Activated naive CD4-positive, alpha-beta T cell treated with anti-CD3 and anti-CD28 coated beads for 36 hours (primary cell): ENCODE measurements around the gene ARAP2. TPM values are rescaled to one million over a fixed set of nuclear protein-coding genes. Genes with fewer than 3 reads are reported as not detected.
A peak's percentile ranks its signal among the peaks of the same experiment; 100 is the strongest.

Experiments used
- CTCF ChIA-PET: fragments of 350-600 bp; sonication (Branson Sonifier 250); formaldehyde crosslinking; loops from one replicate; lab custom pipeline; 2021; ENCODE audit warnings: antibody characterized with exemption; lab: Charles Lee
- DNase-seq: peaks from one replicate; pipeline ENCODE4 v3.0.0-alpha.2; 2020
- H3K27ac Mint-ChIP-seq: one replicate; pipeline ENCODE4 v1.8.0; 2021; ENCODE audit warnings: mild to moderate bottlenecking, mixed read lengths
- H3K27me3 Mint-ChIP-seq: one replicate; pipeline ENCODE4 v1.8.0; 2021; ENCODE audit warnings: low read depth, mixed read lengths
- H3K36me3 Mint-ChIP-seq: one replicate; pipeline ENCODE4 v1.8.0; 2021; ENCODE audit warnings: low read depth, mixed read lengths
- H3K4me1 Mint-ChIP-seq: one replicate; pipeline ENCODE4 v1.8.0; 2021; ENCODE audit warnings: low read depth, mixed read lengths
- H3K4me3 Mint-ChIP-seq: one replicate; pipeline ENCODE4 v1.8.0; 2021; ENCODE audit warnings: mild to moderate bottlenecking, moderate library complexity, mixed read lengths
- H3K9me3 Mint-ChIP-seq: one replicate; pipeline ENCODE4 v1.8.0; 2021; ENCODE audit warnings: mixed read lengths
- intact Hi-C: fragments of 100-400 bp; cut with micrococcal nuclease; formaldehyde crosslinking; loops from one replicate; pipeline ENCODE4 v1.15.1; 2023
- total RNA-seq, 2 experiments: library from RNA; stranded (reverse); gene quantifications; one replicate each; pipeline ENCODE4 v1.2.3, GENCODE V29; 2021

ARAP2 gene
- total RNA-seq, 2 experiments from 2014 or later: 29.6 to 38.2 TPM

GRCh38 chr4:36128689-36129088, 115.6 kb downstream of the ARAP2 start:
- CTCF ChIA-PET: interaction anchor here (0.6 to 1.2 kb wide), 2 partner anchors 23 to 89 kb away, joined by 3 read pairs; no protein-coding TSS in a partner anchor
- Mint-ChIP-seq H3K4me3 (no peak overlapping the region), H3K4me1 (peaks cover 3% of the 10 kb centered on the region), H3K27me3 (no peaks in the 10 kb centered on the region), H3K9me3 (no peaks in the 10 kb centered on the region), H3K27ac (peak overlapping the region; percentile 24), H3K36me3 (peaks cover 16% of the 10 kb centered on the region)
- no peak for DNase-seq
- intact Hi-C loops: no loop called here

GRCh38 chr4:36123906-36124305, 120.4 kb downstream of the ARAP2 start:
- intact Hi-C loops: no loop called here
- Mint-ChIP-seq H3K27me3 (no peaks in the 10 kb centered on the region), H3K36me3 (peaks cover 28% of the 10 kb centered on the region), H3K9me3 (no peaks in the 10 kb centered on the region), H3K27ac (no peak overlapping the region), H3K4me3 (no peak overlapping the region), H3K4me1 (peaks cover 2% of the 10 kb centered on the region)
- DNase-seq: no peak
- CTCF ChIA-PET: interaction anchor here (0.8 kb wide), 1 partner anchor 10 kb away, joined by 5 read pairs; no protein-coding TSS in a partner anchor

GRCh38 chr4:36115312-36115711, 129.0 kb downstream of the ARAP2 start:
- no peak for DNase-seq
- Mint-ChIP-seq H3K4me3 (no peak overlapping the region), H3K36me3 (peaks cover 17% of the 10 kb centered on the region), H3K9me3 (no peaks in the 10 kb centered on the region), H3K27ac (no peak overlapping the region), H3K27me3 (no peaks in the 10 kb centered on the region), H3K4me1 (no peaks in the 10 kb centered on the region)
- intact Hi-C loops: no loop called here
- CTCF ChIA-PET: interaction anchor here (0.6 kb wide), 1 partner anchor 31 kb away, joined by 3 read pairs; no protein-coding TSS in a partner anchor

- no peaks in the 10 kb centered on the region for H3K9me3 Mint-ChIP-seq
- H3K27ac Mint-ChIP-seq: peak overlapping the region; percentile 1
- CTCF ChIA-PET: no interaction called here
- no peaks in the 10 kb centered on the region for H3K27me3 Mint-ChIP-seq
- intact Hi-C loops: no loop called here
- H3K4me1 Mint-ChIP-seq: no peaks in the 10 kb centered on the region
- H3K4me3 Mint-ChIP-seq: no peak overlapping the region
- no peak for DNase-seq
- H3K36me3 Mint-ChIP-seq: peaks cover 16% of the 10 kb centered on the region
These were observed 133.1 kb downstream of the ARAP2 start for GRCh38 chr4:36111172-36111571.

GRCh38 chr4:36099509-36099908, 144.8 kb downstream of the ARAP2 start:
- H3K27ac Mint-ChIP-seq: no peak overlapping the region
- H3K9me3 Mint-ChIP-seq: no peaks in the 10 kb centered on the region
- no peak for DNase-seq
- no peak overlapping the region for H3K4me3 Mint-ChIP-seq
- no peaks in the 10 kb centered on the region for H3K4me1 Mint-ChIP-seq
- CTCF ChIA-PET: no interaction called here
- no peaks in the 10 kb centered on the region for H3K27me3 Mint-ChIP-seq
- intact Hi-C loops: no loop called here
- peaks cover 25% of the 10 kb centered on the region for H3K36me3 Mint-ChIP-seq

- no peak for DNase-seq
- Mint-ChIP-seq H3K4me1 (no peaks in the 10 kb centered on the region), H3K4me3 (no peak overlapping the region), H3K27me3 (no peaks in the 10 kb centered on the region), H3K36me3 (peaks cover 26% of the 10 kb centered on the region), H3K9me3 (no peaks in the 10 kb centered on the region), H3K27ac (no peak overlapping the region)
- intact Hi-C loops: no loop called here
- CTCF ChIA-PET: no interaction called here
These were observed 149.3 kb downstream of the ARAP2 start for GRCh38 chr4:36094995-36095394.

GRCh38 chr4:36091997-36092396, 152.3 kb downstream of the ARAP2 start:
- DNase-seq: no peak
- CTCF ChIA-PET: no interaction called here
- Mint-ChIP-seq H3K27me3 (no peaks in the 10 kb centered on the region), H3K9me3 (no peaks in the 10 kb centered on the region), H3K4me1 (no peaks in the 10 kb centered on the region), H3K4me3 (no peak overlapping the region), H3K36me3 (peaks cover 17% of the 10 kb centered on the region), H3K27ac (no peak overlapping the region)
- intact Hi-C loops: no loop called here

GRCh38 chr4:36088542-36088941, 155.8 kb downstream of the ARAP2 start:
- peaks cover 9% of the 10 kb centered on the region for H3K36me3 Mint-ChIP-seq
- CTCF ChIA-PET: interaction anchor here (0.7 kb wide), 1 partner anchor 98 kb away, joined by 3 read pairs; no protein-coding TSS in a partner anchor

GRCh38 chr4:36086261-36086786, 158.0 kb downstream of the ARAP2 start:
- Mint-ChIP-seq H3K27me3 (no peaks in the 10 kb centered on the region), H3K4me3 (no peak overlapping the region), H3K27ac (peak overlapping the region; percentile 8), H3K36me3 (peaks cover 7% of the 10 kb centered on the region), H3K9me3 (no peaks in the 10 kb centered on the region), H3K4me1 (peaks cover 3% of the 10 kb centered on the region)
- CTCF ChIA-PET: no interaction called here
- no peak for DNase-seq
- intact Hi-C loops: no loop called here

More at GRCh38 chr4:36088542-36088941, 155.8 kb downstream of the ARAP2 start:
- DNase-seq: no peak
- H3K4me3 Mint-ChIP-seq: no peak overlapping the region
- H3K27ac Mint-ChIP-seq: no peak overlapping the region
- H3K9me3 Mint-ChIP-seq: no peaks in the 10 kb centered on the region
- peaks cover 3% of the 10 kb centered on the region for H3K4me1 Mint-ChIP-seq
- intact Hi-C loops: no loop called here
- H3K27me3 Mint-ChIP-seq: no peaks in the 10 kb centered on the region

GRCh38 chr4:36082817-36083216, 161.5 kb downstream of the ARAP2 start:
- no peak for DNase-seq
- intact Hi-C loops: loop anchor here (1.0 kb wide), 1 partner anchor 316 kb away; no protein-coding TSS in a partner anchor
- Mint-ChIP-seq H3K27ac (no peak overlapping the region), H3K4me1 (peaks cover 3% of the 10 kb centered on the region), H3K9me3 (no peaks in the 10 kb centered on the region), H3K27me3 (no peaks in the 10 kb centered on the region), H3K4me3 (no peak overlapping the region), H3K36me3 (peaks cover 4% of the 10 kb centered on the region)
- CTCF ChIA-PET: interaction anchor here (0.5 to 0.6 kb wide), 2 partner anchors 148 to 987 kb away, joined by 3 read pairs; no protein-coding TSS in a partner anchor

GRCh38 chr4:36081185-36081584, 163.1 kb downstream of the ARAP2 start:
- H3K4me1 Mint-ChIP-seq: peaks cover 2% of the 10 kb centered on the region
- no peak overlapping the region for H3K4me3 Mint-ChIP-seq
- peaks cover 4% of the 10 kb centered on the region for H3K36me3 Mint-ChIP-seq
- CTCF ChIA-PET: no interaction called here
- H3K27me3 Mint-ChIP-seq: no peaks in the 10 kb centered on the region
- H3K27ac Mint-ChIP-seq: no peak overlapping the region
- intact Hi-C loops: loop anchor here (1.0 kb wide), 8 partner anchors 106 to 470 kb away; partner anchors contain the start of gene ARAP2
- DNase-seq: peak; percentile 48
- no peaks in the 10 kb centered on the region for H3K9me3 Mint-ChIP-seq

- Mint-ChIP-seq H3K27ac (no peak overlapping the region), H3K4me1 (no peaks in the 10 kb centered on the region), H3K9me3 (no peaks in the 10 kb centered on the region), H3K36me3 (peaks cover 4% of the 10 kb centered on the region), H3K4me3 (no peak overlapping the region), H3K27me3 (no peaks in the 10 kb centered on the region)
- no peak for DNase-seq
- intact Hi-C loops: no loop called here
- CTCF ChIA-PET: no interaction called here
These were observed 164.6 kb downstream of the ARAP2 start for GRCh38 chr4:36079666-36080065.

- H3K27me3 Mint-ChIP-seq: no peaks in the 10 kb centered on the region
These were observed 166.0 kb downstream of the ARAP2 start for GRCh38 chr4:36078319-36078718.

More at GRCh38 chr4:36078319-36078718, 166.0 kb downstream of the ARAP2 start:
- CTCF ChIA-PET: no interaction called here
- Mint-ChIP-seq H3K9me3 (no peaks in the 10 kb centered on the region), H3K4me3 (no peak overlapping the region), H3K27ac (no peak overlapping the region), H3K36me3 (peaks cover 8% of the 10 kb centered on the region), H3K4me1 (no peaks in the 10 kb centered on the region)
- DNase-seq: no peak
- intact Hi-C loops: no loop called here
